GM12878 (cell line): ENCODE measurements around the gene KCNRG. TPM values are rescaled to one million over a fixed set of nuclear protein-coding genes. Genes with fewer than 3 reads are reported as not detected.
A peak's percentile ranks its signal among the peaks of the same experiment; 100 is the strongest.

ENCODE experiments used
- ATAC-seq: fragments of 200-7000 bp; cut with Tn5 transposase; 3 replicates; pipeline ENCODE4 v1.9.1; 2020; ENCODE audit warnings: mild to moderate bottlenecking, moderate library complexity
- BruUV-seq: library from RNA; stranded (reverse); fragments of 400-500 nt; replicated peaks from 2 replicates; lab custom pipeline; 2021; lab: Mats Ljungman, UMichigan
- CTCF ChIA-PET: fragments of 300-600 bp; sonication (Branson Sonifier 250); formaldehyde crosslinking; extraction: SDS; loops from one replicate; lab custom pipeline; 2021; ENCODE audit warnings: inconsistent platforms; lab: Yijun Ruan, JAX
- POLR2A ChIA-PET: fragments of 350-600 bp; formaldehyde crosslinking; extraction: SDS; loops from one replicate; lab custom pipeline; 2021; ENCODE audit warnings: inconsistent platforms; lab: Charles Lee
- RAD21 ChIA-PET: fragments of 300-600 bp; sonication (Branson Sonifier 250); formaldehyde crosslinking; loops from one replicate; lab custom pipeline; 2023; ENCODE audit warnings: antibody characterized with exemption; ENCODE audit not compliant: unreplicated experiment; lab: Charles Lee
- SMC1A ChIA-PET: fragments of 300-600 bp; sonication (Branson Sonifier 250); formaldehyde crosslinking; loops from one replicate; lab custom pipeline; 2023; ENCODE audit not compliant: unreplicated experiment, uncharacterized antibody; lab: Charles Lee
- DNase-seq: peaks from one replicate; pipeline ENCODE4 v3.0.0-alpha.2; 2011; ENCODE audit warnings: low read depth, low spot score
- FAIRE-seq: peaks from 3 replicates; lab custom pipeline; 2011; peaks lifted over from hg19 to GRCh38; lab: Jason Lieb, UNC
- H2AFZ ChIP-seq: 2 replicates; pipeline ENCODE4 v1.6.0; 2011; ENCODE audit warnings: low read depth, low read length, control low read depth; ENCODE audit not compliant: control insufficient read depth
- H3K27ac ChIP-seq: 2 replicates; pipeline ENCODE4 v1.5.1; 2011; ENCODE audit warnings: control low read depth; ENCODE audit not compliant: control insufficient read depth, insufficient read depth
- H3K27me3 ChIP-seq, 2 experiments: replicated peaks in 1 of 2; 2 replicates each; pipeline versions ENCODE4 v1.6.0 to v1.6.1; 2011; ENCODE audit warnings: low read length in 1 of 2; ENCODE audit not compliant: control insufficient read depth in 2 of 2, insufficient read depth in 2 of 2
- H3K36me3 ChIP-seq, 2 experiments: 2 replicates each; pipeline ENCODE4 v1.5.1; 2011; ENCODE audit warnings: low read length in 1 of 2; ENCODE audit not compliant: control insufficient read depth in 2 of 2, insufficient read depth in 2 of 2
- H3K4me1 ChIP-seq: 2 replicates; pipeline ENCODE4 v1.6.1; 2011; ENCODE audit warnings: mild to moderate bottlenecking, low read length, moderate library complexity, mixed read lengths; ENCODE audit not compliant: control insufficient read depth, insufficient read depth
- H3K4me2 ChIP-seq: 2 replicates; pipeline ENCODE4 v1.6.0; 2011; ENCODE audit warnings: control low read depth; ENCODE audit not compliant: control insufficient read depth, insufficient read depth
- H3K4me3 ChIP-seq: fragments of 200-600 bp; sonication (generic); 2 replicates; pipeline ENCODE4 v1.5.1; 2016
- H3K79me2 ChIP-seq: 2 replicates; pipeline ENCODE4 v1.6.0; 2011; ENCODE audit warnings: low read length; ENCODE audit not compliant: control insufficient read depth, insufficient read depth
- H3K9ac ChIP-seq: 2 replicates; pipeline ENCODE4 v1.8.0; 2011; ENCODE audit warnings: low read length, control low read depth, mixed read lengths; ENCODE audit not compliant: control insufficient read depth, insufficient read depth
- H3K9me3 ChIP-seq: replicated peaks from 3 replicates; pipeline ENCODE4 v1.5.1; 2011; ENCODE audit warnings: mild to moderate bottlenecking, low read length; ENCODE audit not compliant: control insufficient read depth, insufficient read depth
- H4K20me1 ChIP-seq: 2 replicates; pipeline ENCODE4 v1.6.0; 2011; ENCODE audit not compliant: control insufficient read depth, insufficient read depth
- CTCF ChIP-seq, 3 experiments: IDR thresholded peaks in 2 of 3; conservative IDR thresholded peaks in 1 of 3; 2 replicates each; pipeline ENCODE4 v1.5.1; 2011; ENCODE audit warnings: low read depth in 3 of 3, low read length in 3 of 3, mild to moderate bottlenecking in 3 of 3, control low read depth in 2 of 3, moderate library complexity in 2 of 3, inconsistent platforms in 1 of 3, mixed read lengths in 1 of 3; ENCODE audit not compliant: control insufficient read depth in 2 of 3, insufficient read depth in 1 of 3; ENCODE audit errors: extremely low read depth in 1 of 3
- CUX1 ChIP-seq: IDR thresholded peaks from 2 replicates; pipeline ENCODE4 v1.6.1; 2012; ENCODE audit warnings: improper control_type of control experiment, low read depth, low read length; ENCODE audit not compliant: insufficient replicate concordance
- EGR1 ChIP-seq, 2 experiments: IDR thresholded peaks; 1 replicate in 1 of 2; 2 replicates in 1 of 2; pipeline ENCODE4 v1.6.1; 2011 to 2012; ENCODE audit warnings: low read depth in 2 of 2, low read length in 2 of 2, borderline replicate concordance in 1 of 2, mild to moderate bottlenecking in 1 of 2, moderate library complexity in 1 of 2
- FOXM1 ChIP-seq: IDR thresholded peaks from 2 replicates; pipeline ENCODE4 v1.6.1; 2012; ENCODE audit warnings: low read depth, mild to moderate bottlenecking, inconsistent platforms, low read length, moderate library complexity
- MYC ChIP-seq: IDR thresholded peaks from 2 replicates; pipeline ENCODE4 v1.6.1; 2011; ENCODE audit warnings: mild to moderate bottlenecking, low read length, moderate library complexity, inconsistent platforms; ENCODE audit not compliant: insufficient read depth, insufficient replicate concordance, insufficient read length, severe bottlenecking
- RAD21 ChIP-seq: IDR thresholded peaks from 2 replicates; pipeline ENCODE4 v1.6.1; 2011; ENCODE audit warnings: mild to moderate bottlenecking, low read depth, low read length, moderate library complexity; ENCODE audit not compliant: insufficient read depth
- RAD51 ChIP-seq: fragments of 450-650 bp; IDR thresholded peaks from 2 replicates; pipeline ENCODE4 v1.6.1; 2016; ENCODE audit warnings: moderate library complexity, mild to moderate bottlenecking, inconsistent platforms
- RUNX3 ChIP-seq: IDR thresholded peaks from 2 replicates; pipeline ENCODE4 v1.6.1; 2012; ENCODE audit warnings: low read length, inconsistent platforms
- SMC3 ChIP-seq: IDR thresholded peaks from 2 replicates; pipeline ENCODE4 v1.6.1; 2011; ENCODE audit warnings: low read length, improper control_type of control experiment, borderline replicate concordance
- YY1 ChIP-seq: IDR thresholded peaks from 2 replicates; pipeline ENCODE4 v1.6.1; 2011; ENCODE audit warnings: low read depth, mild to moderate bottlenecking, low read length
- WGBS: methylation state at CpG from one replicate; pipeline ENCODE4 v1.1.6; 2016; ENCODE audit warnings: low lambda C conversion rate; ENCODE audit not compliant: insufficient replicate concordance, insufficient coverage; ENCODE audit errors: missing lambda C conversion rate; 5-methylcytosine and 5-hydroxymethylcytosine counted together
- in situ Hi-C: fragments of 300-500 bp; cut with MboI; formaldehyde crosslinking; loops from 9 replicates; pipeline ENCODE4 v1.14.3; 2018; ENCODE audit warnings: mixed read lengths
- intact Hi-C: fragments of 100-400 bp; cut with micrococcal nuclease; formaldehyde crosslinking; loops from one replicate; pipeline ENCODE4 v1.14.2; 2022; ENCODE audit not compliant: unreplicated experiment
- polyA plus RNA-seq, 11 experiments: library from polyadenylated mRNA; depleted of rRNA in 4 of 11; unstranded in 6 of 11; stranded (reverse) in 5 of 11; fragments of >200 nt; fragmentation: Nextera tagmentation in 4 of 11; fragmentation: Illumina TruSeq in 1 of 11; extraction: Ambion mirVana in 4 of 11; extraction: Trizol in 1 of 11; gene quantifications; 1 replicate in 1 of 11; 2 replicates in 10 of 11; pipeline versions ENCODE4 v1.2.1 to v1.2.3, GENCODE V29; 2011 to 2016; ENCODE audit warnings: inconsistent platforms in 2 of 11, missing spikeins in 2 of 11, low read depth in 1 of 11
- total RNA-seq, 4 experiments: library from RNA; depleted of rRNA in 3 of 4; stranded (reverse); fragments of >200 nt in 3 of 4; fragmentation: Illumina TruSeq in 1 of 4; extraction: Trizol in 1 of 4; gene quantifications; 2 replicates each; pipeline versions ENCODE4 v1.2.1 to v1.2.3, GENCODE V29; 2013 to 2021

The KCNRG gene
- total and polyA plus RNA-seq, 10 of the 15 experiments (the other 5 are each of a cell fraction or from before 2014, with no cell fraction given), result 0.37 to 1.5 (median 0.58) TPM

- TF ChIP-seq CUX1, result no peak
- TF ChIP-seq EGR1 (IDR thresholded peaks at IDR 0.05; ENCODE audit: borderline replicate concordance in 1 of 2, low read depth in 2 of 2, low read length in 2 of 2), result no peak
Measured at GRCh38 chr13:49975826-49976225, 39.4 kb upstream of the KCNRG start (continued).

GRCh38 chr13:49976314-49977258 lies 38.7 kb upstream of the KCNRG start:
- Histone ChIP-seq H3K4me3 (no peak overlapping the region), H3K4me1 (no peaks in the 10 kb centered on the region), H3K4me2 (no peak overlapping the region), H3K27me3 (no peaks in the 10 kb centered on the region), H2AFZ (no peak overlapping the region)
- whole genome bisulfite sequencing, result 42% methylated on average over 8 of the region's 8 CpGs
- CTCF ChIA-PET, result interaction anchor here (0.6 to 6.3 kb wide), 58 partner anchors 8 to 1252 kb away, joined by 3 to 56 read pairs (median 3); partner anchors contain the start of genes SPRYD7 and TRIM13
- POLR2A ChIA-PET, result interaction anchor here (0.6 to 1.3 kb wide), 6 partner anchors 20 to 935 kb away, joined by 3 to 4 read pairs (median 4); partner anchors contain the start of gene SPRYD7
- no TSS peak for BruUV-seq
- SMC1A ChIA-PET, result interaction anchor here (0.8 to 5.5 kb wide), 31 partner anchors 8 to 1093 kb away, joined by 3 to 44 read pairs (median 4); partner anchors contain the start of gene TRIM13
- peak; percentile 43; the same call in 1 of the 2 replicates for TF ChIP-seq FOXM1
- TF ChIP-seq YY1, result peak; percentile 65
- peak; percentile 95 for TF ChIP-seq SMC3
- TF ChIP-seq RUNX3, result peak; percentile 63
- peak; percentile 86 to 95 (median 88) for TF ChIP-seq CTCF (IDR thresholded peaks at IDR 0.05 in 2 of 3, conservative IDR thresholded peaks at IDR 0.05 in 1 of 3; ENCODE audit: control insufficient read depth in 2 of 3, extremely low read depth in 1 of 3, insufficient read depth in 1 of 3, low read depth in 3 of 3, low read length in 3 of 3)
- TF ChIP-seq RAD51, result no peak
- TF ChIP-seq MYC, result no peak
- peak; percentile 99 for TF ChIP-seq RAD21
- TF ChIP-seq, all 136 proteins: peak for 6
- peak; percentile 95 for ATAC-seq
- no peak overlapping the region for H3K27ac ChIP-seq
- in situ Hi-C loops, result loop anchor here (5.0 kb wide), 4 partner anchors 551 to 1096 kb away; no protein-coding TSS in a partner anchor
- no peaks in the 10 kb centered on the region for H3K9me3 ChIP-seq
- no peaks in the 10 kb centered on the region for H3K36me3 ChIP-seq
- peak; percentile 96 for FAIRE-seq
- intact Hi-C loops, result loop anchor here (1.0 kb wide), 4 partner anchors 556 to 1094 kb away; no protein-coding TSS in a partner anchor
- H4K20me1 ChIP-seq, result no peaks in the 10 kb centered on the region
- DNase-seq, result peak; percentile 55
- RAD21 ChIA-PET, result interaction anchor here (0.6 to 4.7 kb wide), 29 partner anchors 12 to 1093 kb away, joined by 3 to 56 read pairs (median 3); partner anchors contain the start of genes SPRYD7 and TRIM13
- no peak overlapping the region for H3K9ac ChIP-seq
- H3K79me2 ChIP-seq, result no peaks in the 10 kb centered on the region
